GM21825 (cell line): ENCODE results near the gene DNAH8.

Experiments
- ATAC-seq: cut with Tn5 transposase; IDR thresholded peaks from one replicate; pipeline ENCODE4 v1.9.1; 2021; ENCODE audit warnings: mild to moderate bottlenecking, moderate library complexity; ENCODE audit not compliant: unreplicated experiment

Gene DNAH8

GRCh38 chr6:38749473-38749872 is 34.4 kb downstream of the DNAH8 start:
- no peak for ATAC-seq

GRCh38 chr6:38750968-38751615 is 36.0 kb downstream of the DNAH8 start:
- ATAC-seq, result no peak

- no peak for ATAC-seq
Observed at GRCh38 chr6:38753707-38754106, 38.6 kb downstream of the DNAH8 start.

- no peak for ATAC-seq
Observed at GRCh38 chr6:38755207-38755606, 40.1 kb downstream of the DNAH8 start.

GRCh38 chr6:38755874-38756273 is 40.8 kb downstream of the DNAH8 start:
- ATAC-seq, result no peak

- ATAC-seq, result no peak
Observed at GRCh38 chr6:38760097-38760496, 45.0 kb downstream of the DNAH8 start.

- no peak for ATAC-seq
Observed at GRCh38 chr6:38762848-38763247, 47.7 kb downstream of the DNAH8 start.

- ATAC-seq, result no peak
Observed at GRCh38 chr6:38767560-38767959, 52.4 kb downstream of the DNAH8 start.

GRCh38 chr6:38773338-38773737 is 58.2 kb downstream of the DNAH8 start:
- ATAC-seq, result no peak

GRCh38 chr6:38774929-38775707 is 60.0 kb downstream of the DNAH8 start:
- ATAC-seq, result no peak

GRCh38 chr6:38775870-38776269 is 60.8 kb downstream of the DNAH8 start:
- peak; percentile 66 for ATAC-seq

- ATAC-seq, result no peak
Observed at GRCh38 chr6:38776515-38776914, 61.4 kb downstream of the DNAH8 start.

GRCh38 chr6:38779310-38780062 is 64.4 kb downstream of the DNAH8 start:
- no peak for ATAC-seq

GRCh38 chr6:38782616-38783015 is 67.5 kb downstream of the DNAH8 start:
- no peak for ATAC-seq

GRCh38 chr6:38783443-38784228 is 68.5 kb downstream of the DNAH8 start:
- ATAC-seq, result no peak

- no peak for ATAC-seq
Observed at GRCh38 chr6:38784506-38785235, 69.6 kb downstream of the DNAH8 start.

GRCh38 chr6:38786486-38786885 is 71.4 kb downstream of the DNAH8 start:
- ATAC-seq, result no peak

GRCh38 chr6:38789256-38789655 is 74.1 kb downstream of the DNAH8 start:
- ATAC-seq, result no peak

GRCh38 chr6:38792356-38792755 is 77.2 kb downstream of the DNAH8 start:
- ATAC-seq, result no peak

GRCh38 chr6:38794682-38795081 is 79.6 kb downstream of the DNAH8 start:
- ATAC-seq, result no peak
